OCI-LY1 (cell line): ENCODE data around the gene AKTIP.

Source experiments
- EZH2 ChIP-seq: fragments of 200-600 bp; sonication (generic), shearing (Covaris generic); IDR thresholded peaks from 2 replicates; pipeline ENCODE4 v1.8.0; 2017; ENCODE audit warnings: borderline replicate concordance, mixed run types, mild to moderate bottlenecking, antibody characterized with exemption, low read length, moderate library complexity, mixed read lengths
- TF ChIP-seq, protein P1 (sequence below): fragments of 200-600 bp; sonication (generic), shearing (Covaris generic); IDR thresholded peaks from 2 replicates; pipeline ENCODE4 v1.5.1; 2017; ENCODE audit warnings: mild to moderate bottlenecking, antibody characterized with exemption, low read length, moderate library complexity, mixed read lengths

- TF ChIP-seq, protein P1, sequence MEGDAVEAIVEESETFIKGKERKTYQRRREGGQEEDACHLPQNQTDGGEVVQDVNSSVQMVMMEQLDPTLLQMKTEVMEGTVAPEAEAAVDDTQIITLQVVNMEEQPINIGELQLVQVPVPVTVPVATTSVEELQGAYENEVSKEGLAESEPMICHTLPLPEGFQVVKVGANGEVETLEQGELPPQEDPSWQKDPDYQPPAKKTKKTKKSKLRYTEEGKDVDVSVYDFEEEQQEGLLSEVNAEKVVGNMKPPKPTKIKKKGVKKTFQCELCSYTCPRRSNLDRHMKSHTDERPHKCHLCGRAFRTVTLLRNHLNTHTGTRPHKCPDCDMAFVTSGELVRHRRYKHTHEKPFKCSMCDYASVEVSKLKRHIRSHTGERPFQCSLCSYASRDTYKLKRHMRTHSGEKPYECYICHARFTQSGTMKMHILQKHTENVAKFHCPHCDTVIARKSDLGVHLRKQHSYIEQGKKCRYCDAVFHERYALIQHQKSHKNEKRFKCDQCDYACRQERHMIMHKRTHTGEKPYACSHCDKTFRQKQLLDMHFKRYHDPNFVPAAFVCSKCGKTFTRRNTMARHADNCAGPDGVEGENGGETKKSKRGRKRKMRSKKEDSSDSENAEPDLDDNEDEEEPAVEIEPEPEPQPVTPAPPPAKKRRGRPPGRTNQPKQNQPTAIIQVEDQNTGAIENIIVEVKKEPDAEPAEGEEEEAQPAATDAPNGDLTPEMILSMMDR: no peak
- no peak for TF ChIP-seq EZH2
These were observed 7.7 kb upstream of the AKTIP start for GRCh38 chr16:53510704-53511070.
